NCI-H2081 treated with DMSO at 0.1 percent for 48 hours (cell line): Measurements from ENCODE around the gene MTCH1.

Experiments
- DNase-seq: peaks from one replicate; lab custom pipeline; 2025; lab: John Stamatoyannopoulos, UW

MTCH1 gene

GRCh38 chr6:36985808-36986703, at the start of gene MTCH1:
TSS of gene MTCH1 (minus strand) at chr6:36986196. CDS start at chr6:36986173, 23 bp downstream.
- DNase-seq = peak; percentile 15

- DNase-seq = no peak
Observed at GRCh38 chr6:37033819-37034795, 48.1 kb upstream of the MTCH1 start.

- no peak for DNase-seq
Observed at GRCh38 chr6:37033255-37033654, 47.3 kb upstream of the MTCH1 start.

- DNase-seq = no peak
Observed at GRCh38 chr6:37032239-37032638, 46.2 kb upstream of the MTCH1 start.

GRCh38 chr6:37030599-37030998, 44.6 kb upstream of the MTCH1 start:
- no peak for DNase-seq

GRCh38 chr6:37029249-37029971, 43.4 kb upstream of the MTCH1 start:
- DNase-seq = no peak

- DNase-seq = no peak
Observed at GRCh38 chr6:37027811-37028469, 41.9 kb upstream of the MTCH1 start.

- DNase-seq = no peak
Observed at GRCh38 chr6:37027036-37027720, 41.2 kb upstream of the MTCH1 start.

- DNase-seq = no peak
Observed at GRCh38 chr6:37025621-37026466, 39.8 kb upstream of the MTCH1 start.

- DNase-seq = no peak
Observed at GRCh38 chr6:37024656-37025337, 38.8 kb upstream of the MTCH1 start.

GRCh38 chr6:37022135-37022863, 36.3 kb upstream of the MTCH1 start:
- DNase-seq = no peak

- DNase-seq = no peak
Observed at GRCh38 chr6:37021356-37022129, 35.5 kb upstream of the MTCH1 start.

- DNase-seq = no peak
Observed at GRCh38 chr6:37020812-37021211, 34.8 kb upstream of the MTCH1 start.

- DNase-seq = no peak
Observed at GRCh38 chr6:37020381-37020780, 34.4 kb upstream of the MTCH1 start.

- DNase-seq = peak; percentile 31
Observed at GRCh38 chr6:37019065-37019450, 33.1 kb upstream of the MTCH1 start.

GRCh38 chr6:37018198-37019064, 32.4 kb upstream of the MTCH1 start:
- DNase-seq = peak; percentile 85
